MCF 10A (cell line): ENCODE data around the gene CAPG. TPM values are rescaled to one million over a fixed set of nuclear protein-coding genes. Genes with fewer than 3 reads are reported as not detected.

Source experiments
- BruUV-seq: library from RNA; stranded (reverse); fragments of 400-500 nt; replicated peaks from 2 replicates; lab custom pipeline; 2021; lab: Mats Ljungman, UMichigan
- CTCF ChIA-PET: fragments of 300-600 bp; sonication (Branson Sonifier 250); formaldehyde crosslinking; extraction: SDS; loops from one replicate; lab custom pipeline; 2021; ENCODE audit warnings: antibody characterized with exemption, inconsistent platforms; lab: Yijun Ruan, JAX
- POLR2A ChIA-PET: fragments of 300-600, 350-650 bp; sonication (Branson Sonifier 250); formaldehyde crosslinking; extraction: SDS; loops from one replicate; lab custom pipeline; 2020; ENCODE audit warnings: antibody characterized with exemption, inconsistent platforms; lab: Yijun Ruan, JAX
- DNase-seq: peaks from one replicate; pipeline ENCODE4 v3.0.0-alpha.2; 2018; ENCODE audit not compliant: unreplicated experiment
- H3K27ac Mint-ChIP-seq: one replicate; pipeline ENCODE4 v1.8.0; 2022; ENCODE audit warnings: mild to moderate bottlenecking, low read depth, mixed read lengths; ENCODE audit not compliant: unreplicated experiment
- H3K27me3 Mint-ChIP-seq: one replicate; pipeline ENCODE4 v1.8.0; 2022; ENCODE audit warnings: mixed read lengths; ENCODE audit not compliant: insufficient read depth, unreplicated experiment
- H3K36me3 Mint-ChIP-seq: one replicate; pipeline ENCODE4 v1.8.0; 2022; ENCODE audit warnings: mild to moderate bottlenecking, moderate library complexity, mixed read lengths; ENCODE audit not compliant: insufficient read depth, unreplicated experiment
- H3K4me1 Mint-ChIP-seq: one replicate; pipeline ENCODE4 v1.8.0; 2022; ENCODE audit warnings: mixed read lengths; ENCODE audit not compliant: insufficient read depth, unreplicated experiment
- H3K4me3 Mint-ChIP-seq: one replicate; pipeline ENCODE4 v1.8.0; 2022; ENCODE audit warnings: mild to moderate bottlenecking, moderate library complexity, mixed read lengths; ENCODE audit not compliant: unreplicated experiment
- H3K9me3 Mint-ChIP-seq: one replicate; pipeline ENCODE4 v1.8.0; 2022; ENCODE audit warnings: mixed read lengths; ENCODE audit not compliant: unreplicated experiment
- intact Hi-C: fragments of 100-400 bp; cut with micrococcal nuclease; formaldehyde crosslinking; loops from 2 replicates; pipeline ENCODE4 v1.14.1; 2022
- total RNA-seq: library from RNA; stranded (reverse); gene quantifications from 2 replicates; pipeline ENCODE4 v1.2.3, GENCODE V29; 2022
- TF ChIP-seq, protein P1 (sequence below): fragments of 200-600 bp; IDR thresholded peaks from one replicate; pipeline ENCODE4 v1.8.0; 2022; ENCODE audit warnings: antibody characterized with exemption, mild to moderate bottlenecking; ENCODE audit not compliant: unreplicated experiment

The CAPG gene
- total RNA-seq, 1 experiment from 2014 or later = 188 TPM

DNA sequence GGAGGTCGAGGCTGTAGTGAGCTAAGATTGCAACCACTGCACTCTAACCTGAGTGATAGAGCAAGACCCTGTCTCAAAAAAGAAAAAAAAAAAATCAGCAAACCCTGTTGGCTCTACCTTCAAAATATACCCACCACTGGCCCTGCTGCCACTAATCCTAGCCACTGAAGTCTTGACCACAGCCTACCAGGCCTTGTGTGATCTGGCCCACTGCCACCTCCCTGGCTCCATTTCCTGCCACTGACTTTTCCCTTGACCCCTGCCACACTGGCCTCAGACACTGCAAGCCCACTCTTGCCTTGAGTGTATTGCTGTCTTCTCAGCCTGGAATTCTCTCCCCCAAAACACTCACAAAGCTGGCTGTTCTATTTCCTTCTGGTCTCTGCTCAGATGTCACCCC lies 42.1 kb upstream of the CAPG start:
- intact Hi-C loops = no loop called here
- DNase-seq = no peak
- peak overlapping the region; percentile 61 for H3K27ac Mint-ChIP-seq
- H3K4me3 Mint-ChIP-seq = no peak overlapping the region
- H3K27me3 Mint-ChIP-seq = no peaks in the 10 kb centered on the region
- no peaks in the 10 kb centered on the region for H3K9me3 Mint-ChIP-seq
- ChIA-PET CTCF (interaction anchor here (1.1 kb wide), 1 partner anchor 18 kb away, joined by 3 read pairs; no protein-coding TSS in a partner anchor), POLR2A (interaction anchor here (0.9 kb wide), 1 partner anchor 16 kb away, joined by 3 read pairs; no protein-coding TSS in a partner anchor)
- no peaks in the 10 kb centered on the region for H3K36me3 Mint-ChIP-seq
- TF ChIP-seq, protein P1, sequence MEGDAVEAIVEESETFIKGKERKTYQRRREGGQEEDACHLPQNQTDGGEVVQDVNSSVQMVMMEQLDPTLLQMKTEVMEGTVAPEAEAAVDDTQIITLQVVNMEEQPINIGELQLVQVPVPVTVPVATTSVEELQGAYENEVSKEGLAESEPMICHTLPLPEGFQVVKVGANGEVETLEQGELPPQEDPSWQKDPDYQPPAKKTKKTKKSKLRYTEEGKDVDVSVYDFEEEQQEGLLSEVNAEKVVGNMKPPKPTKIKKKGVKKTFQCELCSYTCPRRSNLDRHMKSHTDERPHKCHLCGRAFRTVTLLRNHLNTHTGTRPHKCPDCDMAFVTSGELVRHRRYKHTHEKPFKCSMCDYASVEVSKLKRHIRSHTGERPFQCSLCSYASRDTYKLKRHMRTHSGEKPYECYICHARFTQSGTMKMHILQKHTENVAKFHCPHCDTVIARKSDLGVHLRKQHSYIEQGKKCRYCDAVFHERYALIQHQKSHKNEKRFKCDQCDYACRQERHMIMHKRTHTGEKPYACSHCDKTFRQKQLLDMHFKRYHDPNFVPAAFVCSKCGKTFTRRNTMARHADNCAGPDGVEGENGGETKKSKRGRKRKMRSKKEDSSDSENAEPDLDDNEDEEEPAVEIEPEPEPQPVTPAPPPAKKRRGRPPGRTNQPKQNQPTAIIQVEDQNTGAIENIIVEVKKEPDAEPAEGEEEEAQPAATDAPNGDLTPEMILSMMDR = no peak
- peaks cover 20% of the 10 kb centered on the region for H3K4me1 Mint-ChIP-seq
- BruUV-seq = no TSS peak

DNA sequence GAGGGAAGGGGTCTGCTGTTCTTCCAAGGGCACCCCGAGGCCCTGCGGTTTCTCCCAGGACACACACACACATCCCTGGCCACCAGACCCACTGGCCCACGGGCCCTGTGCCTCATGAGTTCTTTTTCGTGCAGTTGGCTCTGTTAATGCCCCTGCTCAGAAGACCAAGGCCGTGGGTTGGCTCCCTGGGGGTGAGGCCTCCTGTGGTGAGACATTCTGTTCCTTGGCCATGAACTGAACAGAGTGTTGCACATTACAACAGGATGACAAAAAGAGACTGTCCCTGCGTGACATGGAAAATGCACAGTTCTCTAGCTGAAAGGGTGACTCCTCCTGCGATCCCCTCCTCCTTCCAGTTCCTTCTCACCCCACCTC lies 39.0 kb upstream of the CAPG start:
- peaks cover 27% of the 10 kb centered on the region for H3K4me1 Mint-ChIP-seq
- no peaks in the 10 kb centered on the region for H3K36me3 Mint-ChIP-seq
- no peak overlapping the region for H3K4me3 Mint-ChIP-seq
- TF ChIP-seq, protein P1 = no peak
- ChIA-PET POLR2A (interaction anchor here (0.7 to 0.9 kb wide), 3 partner anchors 21 to 96 kb away, joined by 3 to 6 read pairs (median 3); no protein-coding TSS in a partner anchor), CTCF (no interaction called here)
- no peaks in the 10 kb centered on the region for H3K27me3 Mint-ChIP-seq
- intact Hi-C loops = no loop called here
- no peaks in the 10 kb centered on the region for H3K9me3 Mint-ChIP-seq
- peak overlapping the region; percentile 1 for H3K27ac Mint-ChIP-seq
- no peak for DNase-seq
- no TSS peak for BruUV-seq

DNA sequence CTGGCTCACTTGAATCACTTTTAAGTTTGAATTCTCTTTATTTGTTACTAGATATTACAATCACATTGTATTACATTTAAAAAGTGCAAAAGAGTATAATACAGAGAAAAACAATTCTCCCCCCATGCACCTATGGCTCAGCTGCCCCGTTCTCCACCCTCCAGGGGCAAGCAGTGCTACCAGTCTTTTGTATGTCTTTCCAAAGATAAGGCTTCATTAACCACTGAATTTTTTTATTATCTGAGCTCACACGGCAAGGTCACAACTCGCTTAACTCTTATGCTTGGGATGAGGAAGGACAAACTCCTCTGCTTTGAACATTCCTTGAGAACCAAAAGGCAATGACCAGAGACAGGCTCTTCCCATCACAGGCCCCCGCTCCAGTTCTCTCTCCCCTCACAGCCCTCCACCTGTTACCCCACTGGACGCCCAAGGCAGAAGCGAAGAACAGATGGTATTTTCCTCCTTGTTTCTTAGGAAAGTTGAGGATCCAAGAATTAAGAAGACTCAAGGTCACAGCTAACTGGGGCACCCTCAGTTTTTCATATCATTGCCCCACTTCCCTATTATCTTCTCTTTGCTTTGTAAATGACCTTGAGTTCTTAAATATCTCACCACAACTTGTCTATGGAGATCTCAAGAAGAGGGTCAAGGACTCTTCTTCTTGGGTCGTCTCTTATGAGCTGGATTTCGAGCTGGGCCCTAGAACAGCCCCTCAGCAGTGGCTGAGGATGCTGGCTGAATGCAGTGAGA lies 38.5 kb upstream of the CAPG start:
- DNase-seq = no peak
- no peaks in the 10 kb centered on the region for H3K9me3 Mint-ChIP-seq
- H3K4me3 Mint-ChIP-seq = no peak overlapping the region
- POLR2A ChIA-PET = interaction anchor here (0.9 to 1.3 kb wide), 3 partner anchors 9 to 93 kb away, joined by 3 to 7 read pairs (median 3); no protein-coding TSS in a partner anchor
- H3K4me1 Mint-ChIP-seq = peaks cover 28% of the 10 kb centered on the region
- no TSS peak for BruUV-seq
- intact Hi-C loops = no loop called here
- TF ChIP-seq, protein P1 = no peak
- no peaks in the 10 kb centered on the region for H3K36me3 Mint-ChIP-seq
- H3K27ac Mint-ChIP-seq = peak overlapping the region; percentile 1
- CTCF ChIA-PET = interaction anchor here (0.6 to 0.7 kb wide), 2 partner anchors 58 to 97 kb away, joined by 3 to 6 read pairs; no protein-coding TSS in a partner anchor
- H3K27me3 Mint-ChIP-seq = no peaks in the 10 kb centered on the region

DNA sequence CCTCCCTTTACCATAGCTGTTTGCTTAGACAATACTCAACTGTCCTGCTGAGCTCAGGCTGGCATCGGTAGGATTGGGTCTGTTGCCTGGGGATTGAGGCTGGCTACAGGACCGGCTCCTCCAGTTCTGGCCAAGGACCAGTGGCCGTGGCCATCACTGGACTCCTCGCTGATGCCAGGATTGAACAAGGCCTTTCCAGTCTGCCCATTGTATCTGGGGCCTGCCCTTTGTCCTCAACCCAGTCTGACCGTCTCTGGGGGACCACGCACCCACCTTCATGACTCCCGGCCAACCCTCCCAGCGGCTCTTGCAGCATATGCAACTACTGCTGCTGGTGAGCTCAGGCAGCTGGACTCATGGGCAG lies 37.0 kb upstream of the CAPG start:
- Mint-ChIP-seq H3K4me1 (peaks cover 24% of the 10 kb centered on the region), H3K9me3 (no peaks in the 10 kb centered on the region), H3K27ac (no peak overlapping the region), H3K27me3 (no peaks in the 10 kb centered on the region), H3K4me3 (no peak overlapping the region), H3K36me3 (no peaks in the 10 kb centered on the region)
- ChIA-PET CTCF (interaction anchor here (0.5 to 2.2 kb wide), 5 partner anchors 9 to 76 kb away, joined by 3 to 7 read pairs (median 3); no protein-coding TSS in a partner anchor), POLR2A (interaction anchor here (0.7 to 16.8 kb wide), 5 partner anchors 9 to 97 kb away, joined by 3 to 287 read pairs (median 13); partner anchors contain the start of gene MAT2A)
- BruUV-seq = no TSS peak
- no peak for DNase-seq
- intact Hi-C loops = no loop called here
- TF ChIP-seq, protein P1 = no peak
